SK-N-SH (cell line): ENCODE results near the gene JMJD4. TPM values are rescaled to one million over a fixed set of nuclear protein-coding genes. Genes with fewer than 3 reads are reported as not detected.

Experiments used
- CTCF ChIA-PET: fragments of 300-600, 350-600 bp; formaldehyde crosslinking; extraction: SDS; loops from one replicate; lab custom pipeline; 2021; lab: Yijun Ruan, JAX
- POLR2A ChIA-PET: fragments of 350-600 bp; sonication (Branson Sonifier 250); formaldehyde crosslinking; extraction: SDS; loops from one replicate; lab custom pipeline; 2020; ENCODE audit warnings: antibody characterized with exemption, inconsistent platforms; lab: Yijun Ruan, JAX
- DNase-seq: peaks from one replicate; pipeline ENCODE4 v3.0.0; 2012
- H2AFZ ChIP-seq: fragments of 200-600 bp; sonication (generic); 2 replicates; pipeline ENCODE4 v1.8.1; 2016; ENCODE audit warnings: antibody characterized with exemption, mild to moderate bottlenecking, low read depth
- H3F3A ChIP-seq: fragments of 200-600 bp; sonication (generic); replicated peaks from 2 replicates; pipeline ENCODE3; 2016; ENCODE audit warnings: antibody characterized with exemption, mild to moderate bottlenecking; ENCODE audit not compliant: insufficient read depth
- H3K27ac ChIP-seq, 2 experiments: fragments of 200-500 bp in 1 of 2; fragments of 200-600 bp in 1 of 2; sonication (Bioruptor generic) in 1 of 2; sonication (generic), shearing (Covaris generic) in 1 of 2; 2 replicates each; pipeline versions ENCODE4 v1.5.1 to v1.6.1; 2014 to 2016; ENCODE audit warnings: low read depth in 2 of 2, inconsistent platforms in 1 of 2, low read length in 1 of 2, mild to moderate bottlenecking in 1 of 2, mixed read lengths in 1 of 2
- H3K27me3 ChIP-seq: fragments of 200-600 bp; sonication (generic), shearing (Covaris generic); 2 replicates; pipeline ENCODE4 v1.6.1; 2016; ENCODE audit warnings: mixed run types; ENCODE audit not compliant: insufficient read depth
- H3K36me3 ChIP-seq, 2 experiments: fragments of 200-500 bp in 1 of 2; fragments of 200-600 bp in 1 of 2; sonication (Bioruptor generic) in 1 of 2; sonication (generic) in 1 of 2; replicated peaks in 1 of 2; 2 replicates each; pipeline versions ENCODE3 to v1.5.1; 2014 to 2016; ENCODE audit warnings: low read length in 1 of 2, mild to moderate bottlenecking in 1 of 2; ENCODE audit not compliant: insufficient read depth in 2 of 2, control insufficient read depth in 1 of 2
- H3K4me1 ChIP-seq, 2 experiments: fragments of 200-500 bp in 1 of 2; fragments of 200-600 bp in 1 of 2; sonication (Bioruptor generic) in 1 of 2; sonication (generic), shearing (Covaris generic) in 1 of 2; 2 replicates each; pipeline versions ENCODE4 v1.5.1 to v1.6.1; 2014 to 2016; ENCODE audit warnings: low read depth in 1 of 2, low read length in 1 of 2, mixed run types in 1 of 2; ENCODE audit not compliant: insufficient read depth in 2 of 2, control insufficient read depth in 1 of 2
- H3K4me2 ChIP-seq: fragments of 200-600 bp; sonication (generic), shearing (Covaris generic); 2 replicates; pipeline ENCODE4 v1.6.1; 2017; ENCODE audit warnings: mixed run types
- H3K4me3 ChIP-seq, 2 experiments: fragments of 200-500 bp in 1 of 2; fragments of 200-600 bp in 1 of 2; sonication (Bioruptor generic) in 1 of 2; sonication (generic), shearing (Covaris generic) in 1 of 2; 2 replicates each; pipeline versions ENCODE4 v1.5.1 to v1.8.1; 2014 to 2016; ENCODE audit warnings: low read depth in 2 of 2, inconsistent platforms in 1 of 2, low read length in 1 of 2, mild to moderate bottlenecking in 1 of 2, mixed read lengths in 1 of 2, moderate library complexity in 1 of 2
- H3K79me2 ChIP-seq: fragments of 200-600 bp; sonication (generic); 2 replicates; pipeline ENCODE4 v1.8.1; 2017; ENCODE audit warnings: mild to moderate bottlenecking; ENCODE audit not compliant: insufficient read depth
- H3K9ac ChIP-seq: fragments of 200-600 bp; sonication (generic); 2 replicates; pipeline ENCODE4 v1.6.1; 2017; ENCODE audit warnings: mixed run types
- H3K9me2 ChIP-seq: fragments of 200-600 bp; sonication (generic); 2 replicates; pipeline ENCODE4 v1.6.1; 2017; ENCODE audit warnings: mixed run types
- H3K9me3 ChIP-seq: fragments of 200-600 bp; sonication (generic); 2 replicates; pipeline ENCODE4 v1.6.1; 2017; ENCODE audit warnings: mixed run types, mild to moderate bottlenecking, moderate library complexity
- H4K20me1 ChIP-seq: fragments of 200-600 bp; sonication (generic); 2 replicates; pipeline ENCODE4 v1.6.1; 2017; ENCODE audit warnings: mild to moderate bottlenecking, mixed run types; ENCODE audit not compliant: insufficient read depth
- CHD2 ChIP-seq: fragments of 150-350 bp; IDR thresholded peaks from 2 replicates; pipeline ENCODE4 v1.6.1; 2018; ENCODE audit warnings: low read length; ENCODE audit not compliant: partially characterized antibody
- FOSL2 ChIP-seq: IDR thresholded peaks from 2 replicates; pipeline ENCODE4 v1.4.0; 2012; ENCODE audit warnings: low read depth, mild to moderate bottlenecking, moderate library complexity, borderline replicate concordance
- FOXM1 ChIP-seq: IDR thresholded peaks from 2 replicates; pipeline ENCODE4 v1.4.0; 2012; ENCODE audit warnings: low read depth, mild to moderate bottlenecking
- NRF1 ChIP-seq: IDR thresholded peaks from 2 replicates; pipeline ENCODE4 v1.6.1; 2012; ENCODE audit warnings: low read depth, mild to moderate bottlenecking, low read length
- PBX3 ChIP-seq: IDR thresholded peaks from 2 replicates; pipeline ENCODE4; 2012
- RAD21 ChIP-seq: IDR thresholded peaks from 2 replicates; pipeline ENCODE4 v1.6.1; 2012; ENCODE audit warnings: mild to moderate bottlenecking, low read length
- RFX5 ChIP-seq: IDR thresholded peaks from 2 replicates; pipeline ENCODE4 v1.6.1; 2012; ENCODE audit warnings: mild to moderate bottlenecking, improper control_type of control experiment, low read length
- RXRA ChIP-seq: IDR thresholded peaks from 2 replicates; pipeline ENCODE4 v1.4.0; 2012; ENCODE audit warnings: low read depth, mild to moderate bottlenecking, borderline replicate concordance
- SMC3 ChIP-seq: IDR thresholded peaks from 2 replicates; pipeline ENCODE4 v1.6.1; 2012; ENCODE audit warnings: low read depth, low read length, improper control_type of control experiment
- TAF1 ChIP-seq: IDR thresholded peaks from 2 replicates; pipeline ENCODE4 v1.6.1; 2012; ENCODE audit warnings: low read depth, mild to moderate bottlenecking, low read length, moderate library complexity, borderline replicate concordance
- TCF12 ChIP-seq: IDR thresholded peaks from 2 replicates; pipeline ENCODE4 v1.4.0; 2012
- YY1 ChIP-seq: IDR thresholded peaks from 2 replicates; pipeline ENCODE4 v1.4.0; 2012; ENCODE audit warnings: low read depth, mild to moderate bottlenecking
- WGBS: methylation state at CpG from one replicate; pipeline ENCODE4 v1.1.6; 2017; ENCODE audit warnings: low lambda C conversion rate; 5-methylcytosine and 5-hydroxymethylcytosine counted together
- polyA plus RNA-seq, 3 experiments: library from polyadenylated mRNA; depleted of rRNA; stranded (reverse); fragments of >200 nt; gene quantifications; 2 replicates each; pipeline ENCODE4 v1.2.3, GENCODE V29; 2012
- TF ChIP-seq, protein P1 (sequence below): IDR thresholded peaks from 2 replicates; pipeline ENCODE4 v1.4.0; 2012; ENCODE audit warnings: low read depth, borderline replicate concordance
- TF ChIP-seq, protein P2 (sequence below): fragments of 200-600 bp; sonication (generic); IDR thresholded peaks from 2 replicates; pipeline ENCODE4 v1.6.1; 2017; ENCODE audit warnings: antibody characterized with exemption, mild to moderate bottlenecking, moderate library complexity

JMJD4 gene
- polyA plus RNA-seq, 1 of the 3 experiments (the other 2 are of a cell fraction) = 15.0 TPM

DNA sequence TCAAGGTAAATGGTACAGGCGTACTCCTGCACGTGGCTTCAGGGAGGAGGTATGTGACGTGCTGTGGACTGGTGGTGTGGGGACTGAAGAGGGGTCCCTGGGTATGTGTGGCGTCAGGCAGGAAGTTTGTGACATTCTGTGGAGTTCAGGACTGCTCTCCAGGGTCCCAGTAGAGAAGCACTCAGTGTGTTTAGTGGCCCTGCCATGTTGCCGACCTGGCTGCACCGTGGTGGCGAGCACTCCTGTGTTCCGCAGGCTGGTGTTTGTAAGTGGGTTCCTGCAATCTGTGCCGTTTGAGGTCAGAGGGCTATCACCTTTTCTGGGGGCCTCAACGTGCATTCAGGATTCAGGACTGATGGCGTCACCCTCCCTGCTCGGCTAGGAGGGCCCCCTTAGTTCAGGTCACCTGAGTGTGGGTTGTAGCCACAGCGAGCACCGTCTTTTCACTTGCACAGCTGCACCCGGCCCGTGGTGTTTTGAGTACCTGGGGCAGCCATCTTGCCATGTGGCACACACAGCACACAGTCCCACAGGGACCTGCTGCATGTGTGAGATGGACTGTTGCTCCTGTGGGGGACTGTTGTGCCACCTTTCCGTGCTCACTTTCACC, 26.6 kb upstream of the JMJD4 start:
- no peaks in the 10 kb centered on the region for H3K9me3 ChIP-seq
- peaks cover 10% of the 10 kb centered on the region for H3F3A ChIP-seq
- no peak overlapping the region for H3K4me2 ChIP-seq
- peaks cover 33% of the 10 kb centered on the region for H3K79me2 ChIP-seq
- H2AFZ ChIP-seq = no peak overlapping the region
- H3K4me3 ChIP-seq = no peak overlapping the region
- H3K27ac ChIP-seq = no peak overlapping the region
- no peaks in the 10 kb centered on the region for H3K27me3 ChIP-seq
- TF ChIP-seq SMC3 (no peak), CHD2 (no peak), RXRA (no peak), YY1 (no peak), FOXM1 (no peak), PBX3 (no peak), NRF1 (no peak), RAD21 (no peak), TCF12 (no peak), FOSL2 (no peak), RFX5 (no peak), TAF1 (no peak)
- TF ChIP-seq, protein P1, sequence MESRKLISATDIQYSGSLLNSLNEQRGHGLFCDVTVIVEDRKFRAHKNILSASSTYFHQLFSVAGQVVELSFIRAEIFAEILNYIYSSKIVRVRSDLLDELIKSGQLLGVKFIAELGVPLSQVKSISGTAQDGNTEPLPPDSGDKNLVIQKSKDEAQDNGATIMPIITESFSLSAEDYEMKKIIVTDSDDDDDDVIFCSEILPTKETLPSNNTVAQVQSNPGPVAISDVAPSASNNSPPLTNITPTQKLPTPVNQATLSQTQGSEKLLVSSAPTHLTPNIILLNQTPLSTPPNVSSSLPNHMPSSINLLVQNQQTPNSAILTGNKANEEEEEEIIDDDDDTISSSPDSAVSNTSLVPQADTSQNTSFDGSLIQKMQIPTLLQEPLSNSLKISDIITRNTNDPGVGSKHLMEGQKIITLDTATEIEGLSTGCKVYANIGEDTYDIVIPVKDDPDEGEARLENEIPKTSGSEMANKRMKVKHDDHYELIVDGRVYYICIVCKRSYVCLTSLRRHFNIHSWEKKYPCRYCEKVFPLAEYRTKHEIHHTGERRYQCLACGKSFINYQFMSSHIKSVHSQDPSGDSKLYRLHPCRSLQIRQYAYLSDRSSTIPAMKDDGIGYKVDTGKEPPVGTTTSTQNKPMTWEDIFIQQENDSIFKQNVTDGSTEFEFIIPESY = no peak
- TF ChIP-seq, protein P2, sequence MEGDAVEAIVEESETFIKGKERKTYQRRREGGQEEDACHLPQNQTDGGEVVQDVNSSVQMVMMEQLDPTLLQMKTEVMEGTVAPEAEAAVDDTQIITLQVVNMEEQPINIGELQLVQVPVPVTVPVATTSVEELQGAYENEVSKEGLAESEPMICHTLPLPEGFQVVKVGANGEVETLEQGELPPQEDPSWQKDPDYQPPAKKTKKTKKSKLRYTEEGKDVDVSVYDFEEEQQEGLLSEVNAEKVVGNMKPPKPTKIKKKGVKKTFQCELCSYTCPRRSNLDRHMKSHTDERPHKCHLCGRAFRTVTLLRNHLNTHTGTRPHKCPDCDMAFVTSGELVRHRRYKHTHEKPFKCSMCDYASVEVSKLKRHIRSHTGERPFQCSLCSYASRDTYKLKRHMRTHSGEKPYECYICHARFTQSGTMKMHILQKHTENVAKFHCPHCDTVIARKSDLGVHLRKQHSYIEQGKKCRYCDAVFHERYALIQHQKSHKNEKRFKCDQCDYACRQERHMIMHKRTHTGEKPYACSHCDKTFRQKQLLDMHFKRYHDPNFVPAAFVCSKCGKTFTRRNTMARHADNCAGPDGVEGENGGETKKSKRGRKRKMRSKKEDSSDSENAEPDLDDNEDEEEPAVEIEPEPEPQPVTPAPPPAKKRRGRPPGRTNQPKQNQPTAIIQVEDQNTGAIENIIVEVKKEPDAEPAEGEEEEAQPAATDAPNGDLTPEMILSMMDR = no peak
- H3K9ac ChIP-seq = no peak overlapping the region
- WGBS = 84% methylated on average over 15 of the region's 17 CpGs
- CTCF ChIA-PET = interaction anchor here (0.6 to 4.9 kb wide), 28 partner anchors 9 to 280 kb away, joined by 3 to 70 read pairs (median 4); partner anchors contain the start of gene WNT9A
- peaks cover 15 to 42% of the 10 kb centered on the region in 2 experiments for H3K36me3 ChIP-seq
- POLR2A ChIA-PET = no interaction called here
- H4K20me1 ChIP-seq = peaks cover 38% of the 10 kb centered on the region
- H3K9me2 ChIP-seq = no peaks in the 10 kb centered on the region
- no peak for DNase-seq
- H3K4me1 ChIP-seq = peaks cover 15 to 27% of the 10 kb centered on the region in 2 experiments
